ENCODE data around the gene C16orf74.
A peak's percentile ranks its signal among the peaks of the same experiment; 100 is the strongest.

Gene C16orf74

DNA sequence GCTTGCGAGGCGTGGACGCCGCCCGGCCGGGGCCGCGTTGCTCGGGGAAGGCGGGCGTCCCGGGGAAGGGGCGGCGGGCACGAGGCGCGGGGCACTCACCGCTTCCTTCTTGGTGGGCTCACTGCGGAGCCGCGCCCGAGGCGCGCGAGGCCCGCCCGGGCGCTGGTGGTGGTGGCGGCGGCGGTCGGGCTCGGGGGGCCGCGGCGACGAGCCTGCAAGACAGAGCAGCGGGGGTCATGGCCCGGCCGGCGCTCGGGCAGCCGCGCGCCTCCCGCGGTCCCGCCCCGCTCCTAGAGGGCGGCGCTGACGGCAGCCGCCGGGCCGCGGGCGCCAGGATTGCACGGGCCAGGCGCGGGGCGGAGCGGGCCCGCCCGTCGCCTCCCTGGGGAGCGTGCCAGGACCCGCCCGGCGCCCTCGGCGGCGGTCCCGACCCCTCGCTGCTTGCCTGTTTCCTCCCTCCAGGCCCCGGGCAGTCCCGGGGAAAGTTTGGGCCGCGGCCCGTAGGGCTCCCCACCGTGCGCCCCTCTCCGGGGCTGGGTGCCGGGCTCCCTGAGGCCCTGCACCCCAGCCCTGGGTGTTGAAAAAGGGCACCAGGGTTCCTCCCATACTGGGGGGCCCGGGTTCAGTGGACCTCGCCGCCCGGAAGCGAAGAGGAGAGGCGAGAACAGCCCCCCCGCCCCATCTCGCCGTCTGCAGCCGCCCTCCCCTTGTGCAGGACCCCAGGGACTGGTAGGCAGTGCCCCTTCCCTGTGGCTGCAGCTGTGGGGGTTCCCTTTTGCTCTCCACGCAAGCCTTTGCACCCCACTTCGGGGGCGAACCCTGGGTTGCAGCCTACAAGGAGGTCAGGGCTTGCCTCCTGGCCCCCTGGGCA, at the start of gene C16orf74:
TSS of gene C16orf74 (minus strand) at position 270 of the 871 bp plus-strand sequence. CDS start 15,879 bp downstream, outside the sequence.
- peak in 1 of 56 donors; percentile 11 for DNase-seq

DNA sequence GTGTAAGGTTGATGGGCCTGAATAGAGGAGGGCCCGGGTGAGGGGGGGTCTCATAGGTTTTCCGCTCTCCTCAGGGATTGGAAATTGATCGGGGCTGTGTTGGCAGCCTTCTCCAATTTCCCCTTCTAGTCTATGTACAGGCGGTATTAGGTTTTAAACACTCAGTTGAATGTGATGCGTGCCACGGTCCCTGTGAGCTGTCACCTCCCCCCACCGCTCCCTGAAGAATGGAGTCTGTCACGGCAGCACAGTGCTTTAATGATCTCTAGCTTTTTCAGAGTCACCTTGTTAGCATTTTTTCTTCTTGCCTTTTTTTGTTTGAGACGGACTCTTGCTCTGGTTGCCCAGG, 49.4 kb upstream of the C16orf74 start:
- DNase-seq = peak in 2 of 56 donors; percentile 24 to 29

DNA sequence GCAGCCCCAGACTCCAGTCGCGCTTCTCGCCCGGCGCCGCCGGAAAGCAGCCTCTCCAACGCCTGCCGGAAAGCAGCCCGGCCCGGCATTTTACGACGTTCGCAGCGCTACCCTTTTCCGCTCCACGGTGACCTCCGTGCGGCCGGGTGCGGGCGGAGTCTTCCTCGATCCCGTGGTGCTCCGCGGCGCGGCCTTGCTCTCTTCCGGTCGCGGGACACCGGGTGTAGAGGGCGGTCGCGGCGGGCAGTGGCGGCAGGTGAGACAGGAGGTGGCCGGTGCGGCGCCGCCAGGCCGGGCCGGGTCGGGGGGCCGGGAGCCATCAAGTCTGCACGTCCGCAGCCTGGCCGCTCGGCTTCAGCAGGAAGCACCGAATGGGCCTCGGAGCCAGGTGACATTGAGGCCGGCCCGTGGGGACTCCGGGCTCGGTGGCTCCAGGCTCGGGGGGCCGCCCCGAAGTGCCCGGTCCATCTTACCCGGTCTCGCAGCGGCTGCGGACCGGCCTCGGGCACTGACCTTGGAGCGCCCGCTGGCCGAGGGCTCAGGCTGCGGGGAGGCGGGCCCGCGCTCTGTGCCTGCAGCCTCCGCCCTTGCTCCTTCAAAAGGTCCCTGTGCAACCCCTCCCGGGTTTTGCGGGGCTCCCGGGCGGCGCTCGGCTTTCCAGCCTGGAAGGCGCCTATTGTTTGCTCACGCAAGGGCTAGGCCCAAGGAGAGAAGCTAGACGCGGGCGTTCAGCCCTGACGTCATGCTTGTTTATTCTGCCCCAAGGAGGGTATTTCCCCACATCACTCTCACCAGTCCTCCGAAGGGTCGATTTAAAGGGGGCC, 48.8 kb upstream of the C16orf74 start, which contains the start of the genes COX4I1 and EMC8:
TSS of gene COX4I1 (plus strand) at position 199 of the 824 bp plus-strand sequence. CDS start 1,511 bp downstream, outside the sequence.
TSS of gene EMC8 (minus strand) at position 48 of the 824 bp plus-strand sequence. CDS start 249 bp downstream, outside the sequence.
- DNase-seq = peak; percentile 19 to 97 (median 89)

DNA sequence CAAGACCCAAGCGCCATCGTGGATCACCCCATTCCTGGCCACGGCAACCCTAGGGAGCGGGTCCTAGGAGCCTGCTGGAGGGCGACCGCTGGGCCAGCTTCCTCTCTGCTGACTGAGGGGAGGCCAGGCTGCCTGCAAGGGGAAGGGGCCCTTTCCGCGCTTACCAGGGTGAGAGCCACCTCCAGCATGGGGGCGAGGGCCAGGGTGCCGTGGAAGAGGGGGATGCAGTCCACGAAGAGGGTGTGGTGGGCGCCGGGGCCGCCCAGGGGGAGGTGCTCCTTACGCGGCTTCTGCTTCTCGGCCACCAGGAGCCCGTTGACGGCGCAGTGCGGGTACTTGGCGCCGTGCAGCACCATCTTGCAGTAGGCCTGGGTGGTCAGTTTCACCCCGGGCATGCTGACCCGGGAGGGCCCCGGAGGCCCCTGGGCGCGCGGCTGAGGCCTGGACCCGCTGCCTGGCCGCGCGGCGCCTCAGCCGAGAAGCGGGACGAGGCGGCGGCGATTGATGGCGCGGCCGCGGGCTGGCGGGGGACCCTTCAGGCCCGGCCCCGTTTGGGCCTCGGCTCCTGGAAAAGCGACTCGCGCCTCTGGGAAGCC, 48.1 kb upstream of the C16orf74 start:
- peak in 10 of 56 donors; percentile 13 to 51 (median 36) for DNase-seq

DNA sequence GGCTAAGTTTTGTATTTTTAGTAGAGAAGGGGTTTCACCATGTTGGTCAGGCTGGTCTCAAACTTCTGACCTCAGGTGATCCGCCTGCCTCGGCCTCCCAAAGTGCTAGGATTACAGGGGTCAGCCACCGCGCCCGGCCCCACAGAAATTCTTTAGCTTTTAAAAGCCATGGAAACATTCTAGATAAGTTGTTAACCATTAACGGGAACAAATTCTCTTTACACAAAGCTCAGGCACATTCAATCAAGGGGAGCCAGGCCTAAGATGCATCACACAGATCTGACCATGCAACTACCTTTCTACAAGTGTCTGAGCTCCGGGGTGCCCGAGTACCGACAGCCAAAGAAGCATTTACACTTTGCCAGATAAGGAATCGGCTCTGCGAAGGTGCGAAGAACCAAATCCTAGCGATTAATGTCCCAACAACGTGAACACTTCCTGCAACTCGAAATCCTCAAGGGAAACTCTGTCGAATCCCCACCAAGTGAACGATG, 47.4 kb upstream of the C16orf74 start:
- no peak for DNase-seq

DNA sequence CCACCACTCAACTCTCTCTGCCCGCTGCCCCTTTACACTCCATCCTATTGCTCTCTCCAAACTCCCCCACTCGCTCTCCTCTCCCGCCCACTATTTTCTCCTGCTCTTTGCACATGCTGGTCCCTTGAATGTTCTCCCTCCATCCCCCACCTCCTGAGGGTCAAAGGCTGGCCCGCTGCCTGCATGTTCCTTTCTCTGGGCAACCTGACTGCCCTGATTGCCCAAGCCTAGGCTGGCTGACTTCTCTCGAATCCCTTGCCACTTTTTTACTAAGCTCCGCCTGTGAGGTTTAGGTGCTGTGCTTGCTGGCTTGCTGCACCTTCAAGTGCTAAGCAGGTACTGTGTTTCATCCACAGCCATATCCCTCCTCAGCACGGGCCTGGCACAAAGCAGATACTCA, 45.7 kb upstream of the C16orf74 start:
- DNase-seq = no peak

DNA sequence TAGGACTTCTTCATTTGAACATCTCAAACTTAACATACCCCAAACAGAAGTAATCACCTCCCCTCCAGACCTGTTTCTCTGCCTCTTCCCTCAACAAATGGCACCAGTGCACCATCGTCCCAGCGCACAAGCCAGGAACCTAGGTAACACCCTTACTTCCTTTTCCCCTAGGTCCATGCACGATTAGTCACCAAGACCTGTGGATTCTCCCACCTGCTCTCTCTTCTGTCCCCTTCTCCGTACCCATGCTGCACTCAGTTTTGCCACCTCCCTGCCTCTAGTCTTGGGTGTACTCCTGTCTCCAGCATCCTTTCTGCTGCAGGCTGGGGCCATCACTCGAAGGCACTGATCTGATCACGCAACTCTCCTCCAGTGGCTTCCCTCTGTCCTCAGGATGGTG, 45.3 kb upstream of the C16orf74 start:
- DNase-seq = no peak

DNA sequence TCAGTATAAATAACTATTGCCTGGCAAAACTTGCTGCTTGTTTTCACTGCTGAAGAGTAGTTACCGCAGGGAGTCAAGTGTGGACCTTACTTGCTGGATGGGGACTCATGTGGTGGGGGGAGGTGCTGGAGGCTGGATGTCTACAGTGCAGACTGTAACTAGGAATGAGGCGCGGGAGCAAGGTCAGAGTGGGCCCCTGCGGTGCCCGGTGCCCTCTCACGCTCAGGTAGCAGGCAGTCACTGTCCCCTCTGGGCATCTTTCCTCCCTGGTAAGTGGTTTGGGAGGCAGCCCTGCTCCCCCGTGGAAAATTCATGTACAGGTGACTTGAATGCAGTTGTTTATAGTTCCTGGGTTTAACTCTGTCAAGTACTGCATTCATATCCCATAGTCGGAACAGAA, 43.8 kb upstream of the C16orf74 start:
- DNase-seq = no peak

DNA sequence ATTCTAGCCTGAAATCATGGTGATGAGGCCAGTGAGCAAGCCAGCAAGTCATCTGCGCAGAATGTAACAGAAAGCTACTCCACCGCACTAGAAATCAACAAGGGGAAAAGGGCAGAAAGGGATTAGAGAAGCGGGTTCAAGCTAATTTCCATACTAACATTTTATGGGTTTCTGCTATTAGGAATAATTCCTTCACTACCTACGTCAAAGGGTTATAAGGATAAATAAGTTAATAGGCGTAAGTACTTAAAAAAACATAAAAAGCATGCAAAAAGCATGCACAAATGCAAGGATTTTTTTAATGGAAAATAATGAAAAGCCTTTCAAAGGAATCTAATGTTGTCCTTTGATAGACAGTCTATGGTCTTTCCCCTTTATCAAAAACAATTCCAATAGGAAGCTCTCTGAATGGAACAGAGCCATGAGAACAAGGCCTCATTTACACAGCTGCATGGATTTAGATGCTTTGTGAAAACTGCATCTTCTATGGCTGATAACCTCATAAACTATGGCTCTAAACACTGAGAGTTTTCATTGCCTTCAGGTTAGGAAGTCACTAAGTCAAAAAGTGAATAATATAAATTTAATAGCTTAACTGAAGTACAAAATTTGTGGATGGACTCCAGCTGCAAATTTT, 42.9 kb upstream of the C16orf74 start:
- DNase-seq = no peak

DNA sequence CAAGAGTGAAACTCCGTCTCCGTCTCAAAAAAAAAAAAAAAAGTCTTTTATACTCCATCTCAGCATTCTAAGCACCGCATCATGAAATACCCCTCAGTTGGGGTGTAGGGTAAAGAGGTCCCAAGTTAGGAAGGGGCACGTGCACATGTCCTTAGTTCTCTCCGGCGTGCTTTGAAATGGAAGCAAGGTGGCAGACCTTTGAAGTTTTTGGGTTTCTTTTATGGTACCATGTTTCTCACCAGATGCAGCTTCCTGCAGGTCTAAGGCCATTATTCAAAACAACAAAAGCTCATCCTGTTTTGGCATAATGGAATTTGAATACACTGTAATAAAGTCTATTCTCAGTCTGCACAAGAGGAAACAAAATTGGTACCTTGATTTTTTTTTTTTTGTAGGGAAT, 38.9 kb upstream of the C16orf74 start:
- DNase-seq = no peak

DNA sequence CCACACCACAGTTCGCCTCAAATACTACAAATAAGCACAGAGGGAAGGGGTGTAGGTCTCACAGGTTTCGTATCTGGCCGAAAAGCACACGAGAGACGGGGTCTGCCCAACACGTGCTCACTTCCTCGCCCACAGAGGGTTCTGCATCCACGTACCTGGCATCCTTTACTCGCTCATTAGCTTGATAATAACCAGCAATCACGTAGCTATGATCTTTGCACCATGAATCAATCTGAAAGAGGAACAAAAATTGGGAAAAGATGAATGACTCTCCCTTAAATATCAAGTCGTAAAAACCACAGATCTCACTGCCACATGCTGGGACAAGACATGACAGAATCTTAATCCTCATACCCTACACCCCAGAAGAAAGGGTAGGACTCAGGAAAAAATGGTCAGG, 37.9 kb upstream of the C16orf74 start:
- no peak for DNase-seq

DNA sequence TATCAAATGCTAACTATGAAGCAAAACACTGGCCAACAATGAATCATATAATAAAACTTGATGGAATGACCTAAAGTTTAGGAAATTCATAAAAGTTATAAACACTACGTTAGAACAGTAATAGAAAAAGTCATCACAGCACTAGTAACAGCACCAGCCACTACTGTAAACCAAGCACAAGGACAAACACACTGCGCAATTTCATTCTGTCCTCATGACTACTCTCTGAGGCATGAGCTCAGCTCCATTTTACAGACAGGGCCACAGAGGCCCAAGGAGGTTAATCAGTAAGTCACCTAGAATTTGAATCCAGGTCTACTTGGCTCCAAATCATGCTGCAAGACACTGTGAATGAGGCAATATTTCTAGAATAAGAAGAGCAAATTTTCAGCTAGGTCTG, 35.0 kb upstream of the C16orf74 start:
- no peak for DNase-seq

DNA sequence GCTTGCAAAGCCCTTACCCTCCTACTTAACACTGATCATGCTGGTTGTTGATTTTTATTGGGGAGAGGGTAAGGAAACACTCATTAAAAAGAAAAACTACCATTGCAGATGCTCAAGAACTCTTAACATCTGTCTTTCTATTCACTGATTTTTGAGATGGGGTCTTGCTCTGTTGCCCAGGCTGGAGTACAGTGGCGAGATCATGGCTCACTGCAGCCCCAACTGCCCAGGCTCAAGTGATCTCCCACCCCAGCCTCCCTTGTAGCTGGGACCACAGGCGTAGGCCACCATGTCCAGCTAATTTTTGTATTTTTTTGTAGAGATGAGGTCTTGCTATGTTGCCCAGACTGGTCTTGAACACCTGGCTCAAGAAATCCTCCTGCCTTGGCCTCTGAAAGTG, 33.9 kb upstream of the C16orf74 start:
- DNase-seq = no peak

DNA sequence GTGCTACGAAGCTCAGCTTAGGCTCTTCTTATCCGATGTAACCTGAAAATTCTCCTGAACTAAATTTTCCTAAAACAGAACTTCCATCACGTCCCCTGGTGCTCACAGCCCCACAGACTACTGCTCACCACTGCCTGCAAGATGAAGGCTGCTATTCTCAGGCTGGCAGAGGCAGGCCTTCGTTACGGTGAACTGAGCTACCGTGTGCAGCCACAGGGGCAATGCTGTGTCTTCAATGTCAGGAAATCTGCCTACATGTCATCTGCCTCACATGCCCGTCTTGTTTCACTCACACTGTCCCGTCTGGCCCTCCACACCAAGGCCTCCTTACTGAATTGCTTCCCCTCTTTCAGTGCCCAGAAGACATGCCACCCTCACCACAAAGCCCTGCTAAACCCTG, 32.5 kb upstream of the C16orf74 start:
- no peak for DNase-seq

DNA sequence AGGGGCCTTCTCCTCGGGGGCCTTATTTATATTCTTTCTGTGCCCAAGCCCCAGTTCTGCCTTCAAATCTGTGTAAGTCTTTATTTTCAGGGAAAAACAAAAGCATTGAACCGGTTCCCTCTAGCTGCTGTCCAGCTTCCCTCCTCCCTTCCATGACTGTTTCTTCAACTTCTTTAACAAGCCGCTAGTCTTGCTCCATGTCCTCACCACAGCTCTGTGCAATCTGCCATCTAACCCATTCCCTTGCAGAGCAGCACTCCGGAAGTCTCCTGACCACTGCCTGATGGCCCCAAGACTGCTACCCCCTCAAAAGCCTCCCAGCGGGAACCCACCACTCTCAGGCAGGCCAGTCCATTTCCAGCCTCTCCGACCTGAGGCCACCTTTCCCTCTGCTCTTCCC, 31.6 kb upstream of the C16orf74 start:
- DNase-seq = no peak

DNA sequence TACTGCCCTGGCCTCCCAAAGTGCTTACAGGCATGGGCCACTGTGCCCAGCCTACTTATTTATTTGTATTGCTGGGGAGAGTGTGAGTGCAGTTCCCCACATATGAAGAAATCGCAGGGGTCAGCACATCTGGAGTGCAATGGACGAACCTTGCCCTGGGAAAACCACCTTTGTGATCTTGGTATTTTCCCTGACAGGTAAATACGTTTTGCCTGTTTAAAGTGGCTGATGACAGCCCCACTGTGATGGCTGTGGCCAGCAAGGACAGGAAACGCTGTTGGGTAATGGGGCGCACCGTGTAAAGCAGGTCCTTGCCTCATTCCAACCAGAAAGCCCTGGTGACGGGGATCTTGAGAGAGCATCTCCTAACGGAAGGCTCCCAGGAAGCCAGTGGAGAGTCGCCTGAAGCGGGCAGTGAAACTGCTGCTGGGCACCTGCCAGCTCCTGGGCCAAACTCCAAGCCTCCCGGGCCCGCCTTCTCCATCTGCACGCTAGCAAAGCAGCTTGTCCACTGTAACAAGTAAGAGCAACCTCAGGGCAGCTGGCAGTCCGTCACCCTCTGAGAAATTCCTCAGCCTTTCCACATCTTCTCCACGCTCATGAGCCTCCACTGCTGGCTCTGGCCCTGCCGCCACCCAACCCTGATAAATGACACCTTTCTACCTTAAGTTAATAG, 30.9 kb upstream of the C16orf74 start:
- peak in 52 of 56 donors; percentile 2 to 79 (median 37) for DNase-seq

DNA sequence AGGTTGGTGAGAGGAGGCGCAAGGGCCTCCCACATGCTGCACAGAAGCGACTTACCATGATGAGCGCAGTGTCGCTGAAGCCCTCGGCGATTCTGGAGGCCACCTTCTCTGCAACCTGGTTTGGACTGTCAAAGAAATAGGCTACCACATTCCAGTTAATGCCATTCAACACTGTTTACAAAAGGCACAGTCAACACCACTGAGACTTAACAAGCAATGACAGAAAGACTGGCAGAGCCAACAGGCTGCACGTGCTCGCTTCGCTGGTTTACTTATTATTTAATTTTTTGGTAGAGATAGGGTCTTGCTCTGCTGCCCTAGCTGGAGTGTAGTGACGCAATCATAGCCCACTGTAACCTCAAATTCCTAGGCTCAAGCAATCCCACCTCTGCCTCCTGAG, 30.3 kb upstream of the C16orf74 start:
- no peak for DNase-seq

DNA sequence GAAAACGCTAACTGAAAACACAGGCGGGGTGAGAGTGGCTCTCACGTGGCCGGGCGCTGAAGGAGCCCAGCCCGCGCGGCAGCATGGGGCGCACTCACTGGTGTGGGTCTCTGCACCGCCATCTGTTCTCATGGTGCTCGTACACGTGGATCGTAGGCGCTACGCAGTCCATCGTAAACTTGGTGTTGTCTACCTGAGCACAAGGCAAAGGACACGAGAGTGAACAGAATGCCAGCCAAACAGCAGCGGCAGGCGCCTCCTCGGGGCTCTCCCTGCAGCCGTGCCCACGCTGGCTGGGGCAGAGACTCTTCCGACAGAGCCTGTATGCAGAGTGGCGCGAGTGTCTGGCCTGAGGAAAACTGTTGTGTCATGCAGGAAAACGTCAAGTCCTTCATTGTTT, 29.4 kb upstream of the C16orf74 start:
- DNase-seq = no peak

DNA sequence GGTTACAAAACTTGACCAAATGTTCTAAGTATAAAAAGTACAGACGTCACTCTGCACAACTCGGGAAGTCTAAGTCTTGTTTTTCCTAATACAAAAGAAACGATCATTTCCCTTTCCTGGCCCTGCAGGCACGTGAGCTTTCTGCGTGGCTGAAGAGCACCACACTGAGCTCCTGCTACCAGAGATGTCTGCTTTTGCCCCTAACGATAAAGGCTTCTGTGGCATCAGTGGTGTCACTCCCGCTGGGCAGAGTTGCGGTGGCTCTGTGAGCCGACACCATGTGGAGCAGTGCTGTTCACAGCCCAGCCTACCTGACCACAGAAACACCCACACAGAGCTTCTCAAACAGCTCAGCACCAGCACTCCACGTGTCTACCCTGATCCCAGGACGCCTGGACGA, 28.0 kb upstream of the C16orf74 start:
- no peak for DNase-seq

DNA sequence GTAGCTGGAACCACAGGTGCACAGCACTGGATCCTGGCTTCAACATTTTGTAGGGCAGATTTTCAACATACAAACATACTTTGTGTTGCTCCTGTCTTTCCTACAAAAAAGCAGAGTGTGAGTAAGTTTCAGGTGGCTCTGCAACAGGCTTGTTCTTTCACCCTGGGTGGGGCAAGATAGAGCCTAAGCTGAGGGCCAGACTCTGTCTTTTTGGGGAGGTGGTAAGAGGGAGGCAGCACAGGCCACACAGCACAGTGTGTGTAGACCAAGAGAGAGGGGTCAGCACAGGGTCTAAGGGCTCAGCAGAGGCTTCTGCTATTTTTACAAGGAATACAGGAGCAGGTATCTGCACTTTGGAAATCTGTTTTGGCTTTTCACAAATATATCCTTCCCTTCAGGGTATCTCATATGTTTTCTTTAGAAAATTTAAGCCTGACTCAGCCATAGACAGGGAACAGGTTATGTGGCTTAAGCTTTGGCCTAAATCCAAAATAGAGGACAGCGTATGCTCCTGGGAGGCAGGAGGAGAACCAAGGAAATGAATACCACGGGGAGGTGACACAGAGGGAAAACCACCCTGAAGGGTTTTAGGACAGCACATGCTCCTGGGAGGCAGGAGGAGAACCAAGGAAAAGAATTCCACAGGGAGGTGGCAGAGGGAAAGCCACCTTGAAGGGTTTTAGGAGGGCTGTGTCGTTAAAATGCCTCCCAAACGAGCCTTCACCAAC, 26.9 kb upstream of the C16orf74 start:
- DNase-seq = no peak

Data from nucleus accumbens (tissue), 56 donors.